ENCODE results near the gene STAB2.

DNA sequence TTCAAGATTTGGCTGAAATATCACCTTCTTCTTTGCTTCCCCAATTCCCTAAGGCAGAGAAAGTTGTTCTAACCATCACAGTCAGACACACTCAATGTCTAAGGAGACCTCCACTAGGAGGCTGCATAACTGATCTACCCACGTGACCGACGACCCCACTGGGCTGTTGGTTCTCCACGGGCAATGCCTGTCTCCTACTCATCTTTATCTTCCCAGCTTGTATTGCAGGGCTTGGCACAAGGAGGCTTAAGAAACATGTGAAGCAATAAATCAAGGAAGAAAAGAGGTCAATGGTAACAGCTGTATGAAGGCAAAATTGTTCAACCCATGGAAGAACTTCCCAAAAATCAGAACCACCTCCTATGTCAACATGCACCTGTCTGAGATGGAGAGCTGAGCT lies 226.9 kb downstream of the STAB2 start:
- no peak for TF ChIP-seq POLR2AphosphoS5 (IDR thresholded peaks at IDR 0.05)
- TF ChIP-seq, protein P1, sequence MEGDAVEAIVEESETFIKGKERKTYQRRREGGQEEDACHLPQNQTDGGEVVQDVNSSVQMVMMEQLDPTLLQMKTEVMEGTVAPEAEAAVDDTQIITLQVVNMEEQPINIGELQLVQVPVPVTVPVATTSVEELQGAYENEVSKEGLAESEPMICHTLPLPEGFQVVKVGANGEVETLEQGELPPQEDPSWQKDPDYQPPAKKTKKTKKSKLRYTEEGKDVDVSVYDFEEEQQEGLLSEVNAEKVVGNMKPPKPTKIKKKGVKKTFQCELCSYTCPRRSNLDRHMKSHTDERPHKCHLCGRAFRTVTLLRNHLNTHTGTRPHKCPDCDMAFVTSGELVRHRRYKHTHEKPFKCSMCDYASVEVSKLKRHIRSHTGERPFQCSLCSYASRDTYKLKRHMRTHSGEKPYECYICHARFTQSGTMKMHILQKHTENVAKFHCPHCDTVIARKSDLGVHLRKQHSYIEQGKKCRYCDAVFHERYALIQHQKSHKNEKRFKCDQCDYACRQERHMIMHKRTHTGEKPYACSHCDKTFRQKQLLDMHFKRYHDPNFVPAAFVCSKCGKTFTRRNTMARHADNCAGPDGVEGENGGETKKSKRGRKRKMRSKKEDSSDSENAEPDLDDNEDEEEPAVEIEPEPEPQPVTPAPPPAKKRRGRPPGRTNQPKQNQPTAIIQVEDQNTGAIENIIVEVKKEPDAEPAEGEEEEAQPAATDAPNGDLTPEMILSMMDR (IDR thresholded peaks at IDR 0.05 in 8 of 11, conservative IDR thresholded peaks at IDR 0.05 in 3 of 11), result no peak
- TF ChIP-seq POLR2A (IDR thresholded peaks at IDR 0.05), result no peak
